Right lobe of liver (tissue), 6 donors: ENCODE measurements around the gene CORO2A. TPM values are rescaled to one million over a fixed set of nuclear protein-coding genes. Genes with fewer than 3 reads are reported as not detected.
"Not testable (repeated sequence)": the region's sequence is repeated elsewhere in the genome, so short reads cannot be mapped to it uniquely, and the experiment has no call there.

Experiments
- ATAC-seq, 4 donors: fragments of 200-7000 bp; cut with Tn5 transposase; one replicate each; pipeline ENCODE4 v1.9.1; 2020; ENCODE audit warnings: mild to moderate bottlenecking in 4 of 4, moderate library complexity in 4 of 4
- DNase-seq, 3 donors: peaks; one replicate each; pipeline ENCODE4 v3.0.0-alpha.2; 2020
- H3K27ac ChIP-seq, 3 donors: fragments of 200-600 bp; one replicate each; pipeline ENCODE4 v1.8.0; 2022
- H3K27me3 ChIP-seq, 2 donors: fragments of 200-600 bp; one replicate each; pipeline ENCODE4 v1.8.0; 2022
- H3K36me3 ChIP-seq, 4 donors: fragments of 200-600 bp; sonication (generic) in 1 of 4; one replicate each; pipeline versions ENCODE4 v1.5.1 to v1.8.0; 2017 to 2022; ENCODE audit warnings: control low read depth in 1 of 4
- H3K4me1 ChIP-seq, 4 donors: fragments of 200-600 bp; sonication (generic) in 1 of 4; one replicate each; pipeline versions ENCODE4 v1.5.1 to v1.8.0; 2017 to 2022; ENCODE audit warnings: control low read depth in 1 of 4
- H3K4me3 ChIP-seq, 3 donors: fragments of 200-600 bp; one replicate each; pipeline ENCODE4 v1.8.0; 2022
- H3K9me3 ChIP-seq, 4 donors: fragments of 200-600 bp; sonication (generic) in 1 of 4; one replicate each; pipeline versions ENCODE4 v1.5.1 to v1.8.0; 2017 to 2022; ENCODE audit warnings: control low read depth in 1 of 4
- POLR2A ChIP-seq: fragments of 450-650 bp; IDR thresholded peaks from one replicate; pipeline ENCODE4 v1.6.1; 2017; ENCODE audit warnings: antibody characterized with exemption, mild to moderate bottlenecking
- WGBS: methylation state at CpG from one replicate; pipeline ENCODE4 v1.1.6; 2018; ENCODE audit warnings: low coverage, low lambda C conversion rate; ENCODE audit not compliant: insufficient coverage; ENCODE audit errors: missing lambda C conversion rate; 5-methylcytosine and 5-hydroxymethylcytosine counted together
- intact Hi-C, 2 donors: fragments of 100-400 bp; cut with DNase I; formaldehyde crosslinking; loops; one replicate each; pipeline versions ENCODE4 v1.11.2 to v1.14.1; 2022
- total RNA-seq, 6 experiments: library from RNA; depleted of rRNA in 2 of 6; stranded (reverse); fragments of >200 nt in 2 of 6; fragmentation: NEBNext Ultra II Directional in 3 of 6; extraction: Animal tissue kit (Norgen Biotek cat#: 25700) in 3 of 6; gene quantifications; one replicate each; pipeline versions ENCODE4 v1.1.0 to v1.2.4, GENCODE V29; 2016 to 2023
- TF ChIP-seq, protein P1 (sequence below), 4 donors: fragments of 200-600 bp in 3 of 4; fragments of 450-650 bp in 1 of 4; IDR thresholded peaks; one replicate each; pipeline versions ENCODE4 v1.5.1 to v1.8.0; 2016 to 2022; ENCODE audit warnings: antibody characterized with exemption in 4 of 4, mild to moderate bottlenecking in 2 of 4
- donor health status: DM: no; HTN: yes; CAD: no.
- donor health status: DM: no; HTN: no; CAD: no.
- donor health status: DM: no; HTN: no; CAD: no.
- donor health status: DM: no; HTN: yes; CAD: no.
- donor health status: DM: no; HTN: yes; CAD: no.

Gene CORO2A
- total RNA-seq, 6 experiments from 2014 or later = 0.67 to 6.2 (median 3.3) TPM

DNA sequence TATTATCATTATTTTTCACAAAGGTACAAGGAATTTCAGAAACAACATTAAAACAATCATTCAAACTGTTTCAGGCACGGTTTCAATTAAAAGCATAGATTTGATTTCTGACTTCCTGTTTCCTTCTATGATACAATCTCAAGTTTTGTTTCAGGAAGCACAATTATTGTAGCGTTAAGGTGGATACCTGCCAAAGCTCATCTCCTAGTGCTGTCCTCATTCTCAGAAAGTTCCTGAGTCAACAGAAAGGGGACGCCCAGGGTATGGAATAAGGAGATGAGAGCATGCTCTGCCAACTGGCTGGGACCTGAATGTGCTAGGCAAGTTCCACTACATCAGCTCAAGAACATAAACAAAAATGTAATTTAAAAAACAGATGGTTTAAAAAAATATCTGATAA, 71.4 kb downstream of the CORO2A start:
- H3K27ac ChIP-seq = no peak overlapping the region
- TF ChIP-seq, protein P1, sequence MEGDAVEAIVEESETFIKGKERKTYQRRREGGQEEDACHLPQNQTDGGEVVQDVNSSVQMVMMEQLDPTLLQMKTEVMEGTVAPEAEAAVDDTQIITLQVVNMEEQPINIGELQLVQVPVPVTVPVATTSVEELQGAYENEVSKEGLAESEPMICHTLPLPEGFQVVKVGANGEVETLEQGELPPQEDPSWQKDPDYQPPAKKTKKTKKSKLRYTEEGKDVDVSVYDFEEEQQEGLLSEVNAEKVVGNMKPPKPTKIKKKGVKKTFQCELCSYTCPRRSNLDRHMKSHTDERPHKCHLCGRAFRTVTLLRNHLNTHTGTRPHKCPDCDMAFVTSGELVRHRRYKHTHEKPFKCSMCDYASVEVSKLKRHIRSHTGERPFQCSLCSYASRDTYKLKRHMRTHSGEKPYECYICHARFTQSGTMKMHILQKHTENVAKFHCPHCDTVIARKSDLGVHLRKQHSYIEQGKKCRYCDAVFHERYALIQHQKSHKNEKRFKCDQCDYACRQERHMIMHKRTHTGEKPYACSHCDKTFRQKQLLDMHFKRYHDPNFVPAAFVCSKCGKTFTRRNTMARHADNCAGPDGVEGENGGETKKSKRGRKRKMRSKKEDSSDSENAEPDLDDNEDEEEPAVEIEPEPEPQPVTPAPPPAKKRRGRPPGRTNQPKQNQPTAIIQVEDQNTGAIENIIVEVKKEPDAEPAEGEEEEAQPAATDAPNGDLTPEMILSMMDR (IDR thresholded peaks at IDR 0.05) = no peak
- no peak for TF ChIP-seq POLR2A
- H3K4me1 ChIP-seq = peaks cover 0 to 16% (median 0%) of the 10 kb centered on the region in 4 donors
- no peak for DNase-seq
- no peaks in the 10 kb centered on the region for H3K36me3 ChIP-seq
- no peak overlapping the region for H3K4me3 ChIP-seq
- 30% methylated on average over 3 of the region's 3 CpGs for WGBS
- no peaks in the 10 kb centered on the region for H3K27me3 ChIP-seq
- ATAC-seq = no peak
- no peaks in the 10 kb centered on the region for H3K9me3 ChIP-seq
- intact Hi-C loops = loop anchor here in 1 of 2 donors (10.0 kb wide), 1 partner anchor 74 kb away; the partner anchor contains the start of gene CORO2A

DNA sequence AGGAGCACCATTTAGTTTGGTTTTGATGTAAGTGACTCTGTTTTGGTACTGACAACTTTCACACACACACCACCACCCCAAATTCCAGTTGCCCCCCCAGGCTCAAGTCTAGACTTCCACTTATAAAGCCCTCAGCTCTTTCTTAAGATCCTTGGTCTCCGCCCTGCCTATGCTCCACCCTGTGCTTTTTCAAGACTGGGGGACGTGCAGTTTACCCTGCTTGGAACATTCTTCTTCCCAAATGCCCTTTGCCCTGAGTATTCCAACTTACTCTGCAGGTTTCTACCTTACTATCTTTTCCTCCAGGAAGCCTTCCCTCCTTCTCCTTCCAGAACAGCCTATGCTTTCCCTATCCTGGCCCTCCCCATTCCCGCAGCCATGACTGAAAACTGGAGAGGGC, 72.0 kb downstream of the CORO2A start:
- Histone ChIP-seq H3K36me3 (no peaks in the 10 kb centered on the region), H3K27ac (no peak overlapping the region), H3K27me3 (no peaks in the 10 kb centered on the region), H3K4me3 (no peak overlapping the region), H3K4me1 (peaks cover 0 to 16% (median 0%) of the 10 kb centered on the region in 4 donors), H3K9me3 (no peaks in the 10 kb centered on the region)
- no peak for DNase-seq
- intact Hi-C loops = loop anchor here in 1 of 2 donors (10.0 kb wide), 1 partner anchor 74 kb away; the partner anchor contains the start of gene CORO2A
- 53% methylated on average over 3 of the region's 3 CpGs for WGBS
- TF ChIP-seq POLR2A = no peak
- TF ChIP-seq, protein P1 (IDR thresholded peaks at IDR 0.05) = no peak
- ATAC-seq = no peak

DNA sequence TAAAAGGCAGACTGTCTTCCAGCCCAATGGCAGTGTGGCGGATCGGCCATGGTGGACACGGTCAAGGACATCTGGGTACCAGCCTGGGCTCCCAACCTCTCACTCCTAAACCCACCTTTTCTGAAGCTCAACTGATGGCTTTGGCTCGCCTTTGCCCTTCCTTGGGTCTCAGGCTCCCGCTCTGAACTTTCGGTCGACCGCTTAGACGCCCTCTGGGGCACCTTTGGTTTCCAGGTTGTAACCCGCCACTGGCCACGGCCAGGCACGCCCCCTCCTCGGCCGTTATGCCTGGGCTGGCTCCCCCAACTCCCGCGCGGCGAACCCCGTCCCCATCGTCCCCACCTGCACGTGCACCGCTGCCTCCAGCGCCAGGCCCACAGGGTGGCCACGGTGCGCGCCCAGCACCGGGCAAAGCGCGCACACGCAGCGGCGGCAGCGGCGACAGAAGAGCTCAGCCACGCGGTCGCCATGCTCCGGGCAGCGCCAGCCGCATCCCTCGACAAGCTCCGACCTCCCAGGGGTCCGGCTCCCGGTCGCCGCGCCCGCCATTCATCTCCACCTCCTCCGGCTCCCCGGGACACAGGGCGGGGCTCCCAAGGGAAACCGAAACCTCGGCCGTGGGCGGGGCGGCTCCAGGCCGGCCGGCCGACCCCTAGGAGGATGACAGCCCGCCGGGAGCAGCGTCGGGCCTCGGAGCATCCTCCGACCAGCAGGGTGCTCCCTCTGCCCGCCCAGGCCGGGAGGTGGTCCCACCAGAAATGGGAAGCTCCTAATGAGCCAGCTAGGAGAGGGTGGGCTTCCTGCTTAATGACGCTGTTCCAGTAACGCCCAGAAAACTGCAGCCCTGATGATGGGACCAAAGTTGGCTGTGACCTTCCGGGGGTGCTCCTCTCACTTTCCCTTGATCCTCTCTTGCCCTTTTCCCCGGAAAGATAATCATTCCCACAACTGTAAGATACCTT, 73.5 kb downstream of the CORO2A start, which contains the start of gene TRIM14:
TRIM14 (minus strand) TSS at position 583 of the 962 bp plus-strand sequence; CDS start at position 549, 34 bp downstream.
- DNase-seq (peak; percentile 83 to 89 (median 89)), ATAC-seq (peak; percentile 86 to 91 (median 88))
- intact Hi-C loops = no loop called here
- H3K4me1 ChIP-seq = peaks cover 0 to 16% (median 0%) of the 10 kb centered on the region in 4 donors
- H3K4me3 ChIP-seq = peak within 1 kb of the TSS; percentile 84 to 88 (median 86)
- no peaks in the 10 kb centered on the region for H3K9me3 ChIP-seq
- TF ChIP-seq, protein P1 (IDR thresholded peaks at IDR 0.05) = peak; percentile 12 to 27 (median 22)
- peak; percentile 43 for TF ChIP-seq POLR2A
- 0% methylated on average over 4 of the region's 71 CpGs for WGBS
- H3K27ac ChIP-seq = peak within 1 kb of the TSS; percentile 87 to 92 (median 88)
- H3K36me3 ChIP-seq = no peaks in the 10 kb centered on the region
- H3K27me3 ChIP-seq = no peaks in the 10 kb centered on the region

DNA sequence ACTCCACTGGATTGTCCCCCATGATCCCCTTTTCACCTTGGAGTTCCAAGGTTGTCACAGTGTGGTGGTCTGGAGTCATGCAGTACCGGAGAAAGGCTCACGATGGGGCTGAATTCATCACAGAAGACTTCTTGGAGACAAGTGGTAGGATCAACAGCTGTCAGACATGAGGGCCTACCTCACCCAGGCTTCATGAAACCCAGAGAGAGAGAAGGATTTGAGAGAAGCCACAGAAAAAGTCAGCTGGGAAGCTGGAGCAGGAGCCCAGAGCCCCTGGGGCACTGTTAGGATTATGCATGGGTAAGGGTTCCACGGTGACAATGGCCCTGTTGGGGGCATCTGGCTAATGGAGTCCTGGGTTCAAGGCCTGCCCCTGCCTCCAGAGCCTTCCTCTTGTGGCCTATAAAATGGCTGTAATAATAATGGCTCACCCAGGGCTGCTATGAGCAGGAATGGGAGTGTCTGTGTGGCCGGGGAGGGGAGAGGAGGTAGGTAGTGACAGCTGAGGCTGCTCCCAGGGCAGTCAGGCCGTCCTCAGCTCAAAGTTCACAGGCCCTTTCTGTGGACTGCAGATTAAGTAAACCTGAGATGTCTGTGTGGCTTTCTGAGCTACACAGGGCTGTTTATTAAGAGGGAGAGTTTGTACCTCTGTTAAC, 74.3 kb downstream of the CORO2A start:
- peak; percentile 78 to 87 (median 83) for ATAC-seq
- Histone ChIP-seq H3K36me3 (no peaks in the 10 kb centered on the region), H3K4me1 (peaks cover 0 to 16% (median 0%) of the 10 kb centered on the region in 4 donors), H3K9me3 (no peaks in the 10 kb centered on the region), H3K4me3 (peak overlapping the region; percentile 84 to 88 (median 86)), H3K27me3 (no peaks in the 10 kb centered on the region), H3K27ac (peak overlapping the region; percentile 87 to 92 (median 88))
- WGBS = 19% methylated on average over 4 of the region's 5 CpGs
- TF ChIP-seq POLR2A = no peak
- TF ChIP-seq, protein P1 (IDR thresholded peaks at IDR 0.05) = no peak
- DNase-seq = peak; percentile 75 to 86 (median 84)
- intact Hi-C loops = no loop called here

DNA sequence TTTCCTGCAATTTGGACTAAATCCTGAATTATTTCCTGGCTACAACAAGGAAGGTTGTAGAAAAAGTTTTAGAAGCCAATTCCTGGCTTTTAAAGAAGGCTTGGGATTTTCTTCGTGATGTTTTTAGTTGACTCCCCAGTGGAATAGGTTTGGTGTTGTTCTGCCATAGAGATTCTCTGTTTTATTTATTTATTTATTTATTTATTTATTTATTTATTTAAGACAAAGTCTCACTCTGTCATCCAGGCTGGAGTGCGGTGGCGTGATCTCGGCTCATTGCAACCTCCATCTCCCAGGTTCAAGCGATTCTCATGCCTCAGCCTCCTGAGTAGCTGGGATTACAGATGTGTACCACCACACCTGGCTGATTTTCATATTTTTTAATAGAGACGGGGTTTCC, 75.3 kb downstream of the CORO2A start:
- DNase-seq = not testable (repeated sequence)

More for the DNA sequence above, 75.3 kb downstream of the CORO2A start:
- H3K27me3 ChIP-seq, intact Hi-C loops, H3K4me3 ChIP-seq, ATAC-seq, H3K27ac ChIP-seq, H3K36me3 ChIP-seq, H3K9me3 ChIP-seq: not testable (repeated sequence)
- whole genome bisulfite sequencing = 90% methylated on average over 6 of the region's 6 CpGs
- H3K4me1 ChIP-seq = peaks cover 0 to 16% (median 0%) of the 10 kb centered on the region in 4 donors
